Activated CD4-positive, CD25-positive, alpha-beta regulatory T cell treated with anti-CD3 and anti-CD28 coated beads, Interleukin-2, amount 50 U/mL, for 24 hours (primary cell): ENCODE data around the gene VPS26B.
"Not testable (repeated sequence)": the region's sequence is repeated elsewhere in the genome, so short reads cannot be mapped to it uniquely, and the experiment has no call there.

Experiments used
- ATAC-seq, 2 donors: fragments of 150-1000 bp; cut with Tn5 transposase; one replicate each; pipeline ENCODE4 v1.10.0; 2021; ENCODE audit warnings: mild to moderate bottlenecking in 1 of 2, moderate library complexity in 1 of 2

The VPS26B gene

GRCh38 chr11:134223836-134224709 is at the start of gene VPS26B, which contains the start of gene NCAPD3:
TSS of gene VPS26B (plus strand) at chr11:134224671. CDS start at chr11:134225123, 452 bp downstream.
TSS of gene NCAPD3 (minus strand) at chr11:134223967. CDS start at chr11:134223926, 41 bp downstream.
- ATAC-seq: peak; percentile 84 to 86

- ATAC-seq: no peak
Observed at GRCh38 chr11:134176284-134176683, 48.2 kb upstream of the VPS26B start.

- no peak for ATAC-seq
Observed at GRCh38 chr11:134178032-134178674, 46.3 kb upstream of the VPS26B start.

GRCh38 chr11:134181707-134182106 is 42.8 kb upstream of the VPS26B start:
- ATAC-seq: no peak

- ATAC-seq: not testable (repeated sequence)
Observed at GRCh38 chr11:134188092-134188491, 36.4 kb upstream of the VPS26B start.

GRCh38 chr11:134196756-134197155 is 27.7 kb upstream of the VPS26B start:
- no peak for ATAC-seq

GRCh38 chr11:134199531-134199930 is 24.9 kb upstream of the VPS26B start:
- no peak for ATAC-seq

GRCh38 chr11:134200688-134201087 is 23.8 kb upstream of the VPS26B start:
- ATAC-seq: no peak

GRCh38 chr11:134202661-134203060 is 21.8 kb upstream of the VPS26B start:
- no peak for ATAC-seq

GRCh38 chr11:134205729-134206128 is 18.7 kb upstream of the VPS26B start:
- ATAC-seq: no peak

GRCh38 chr11:134206185-134206584 is 18.3 kb upstream of the VPS26B start:
- ATAC-seq: no peak

GRCh38 chr11:134207538-134208239 is 16.8 kb upstream of the VPS26B start:
- ATAC-seq: no peak

GRCh38 chr11:134215836-134216235 is 8.6 kb upstream of the VPS26B start:
- ATAC-seq: no peak

- ATAC-seq: no peak
Observed at GRCh38 chr11:134216816-134217215, 7.7 kb upstream of the VPS26B start.

GRCh38 chr11:134223121-134223520 is 1.4 kb upstream of the VPS26B start:
- no peak for ATAC-seq

GRCh38 chr11:134224710-134225664 is 516 bp downstream of the VPS26B start:
- peak; percentile 21 to 24 for ATAC-seq

- ATAC-seq: no peak
Observed at GRCh38 chr11:134226806-134227325, 2.4 kb downstream of the VPS26B start.

GRCh38 chr11:134228625-134229024 is 4.2 kb downstream of the VPS26B start:
- no peak for ATAC-seq

GRCh38 chr11:134229126-134229790 is 4.8 kb downstream of the VPS26B start:
- ATAC-seq: no peak

GRCh38 chr11:134230339-134230738 is 5.9 kb downstream of the VPS26B start:
- no peak for ATAC-seq

- no peak for ATAC-seq
Observed at GRCh38 chr11:134231958-134232659, 7.6 kb downstream of the VPS26B start.
